ENCODE measurements around the gene NID1.
"Not testable (repeated sequence)": the region's sequence is repeated elsewhere in the genome, so short reads cannot be mapped to it uniquely, and the experiment has no call there.

Gene NID1

DNA sequence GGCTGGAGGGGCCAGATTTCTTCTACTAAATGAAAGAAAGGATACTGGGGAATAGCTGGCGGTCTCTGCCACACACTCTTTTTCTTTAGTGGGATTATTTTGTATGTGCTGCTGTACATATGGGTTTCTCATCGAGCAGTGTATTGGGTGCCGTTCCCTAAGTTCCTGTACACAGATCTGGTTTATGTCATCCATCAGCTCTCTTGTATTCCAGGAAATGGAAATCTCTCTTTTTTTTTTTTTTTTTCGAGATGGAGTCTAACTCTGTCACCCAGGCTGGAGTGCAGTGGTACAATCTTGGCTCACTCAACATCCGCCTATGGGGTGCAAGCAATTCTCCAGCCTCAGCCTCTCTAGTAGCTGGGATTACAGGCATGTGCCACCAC lies 27.0 kb upstream of the NID1 start:
- no peak for DNase-seq

DNA sequence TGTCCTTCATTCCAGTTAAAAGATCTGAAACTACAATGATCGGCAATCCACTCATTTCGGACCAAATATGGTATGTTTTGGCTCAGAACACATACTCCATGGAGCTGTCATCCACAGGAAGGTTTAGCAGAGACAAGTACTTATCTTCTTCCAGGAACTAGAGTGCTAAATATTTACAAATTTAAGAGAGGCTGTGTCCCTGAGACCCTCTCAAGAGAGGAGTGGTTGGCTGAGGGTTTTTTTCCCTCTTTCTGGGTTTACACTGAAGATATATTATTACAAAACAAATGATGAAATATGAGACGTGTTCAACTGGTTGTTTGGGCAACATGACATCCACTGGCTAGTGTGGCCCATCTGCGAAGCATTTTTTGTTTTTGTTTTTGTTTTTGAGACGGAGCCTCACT lies 25.9 kb upstream of the NID1 start:
- DNase-seq: no peak

DNA sequence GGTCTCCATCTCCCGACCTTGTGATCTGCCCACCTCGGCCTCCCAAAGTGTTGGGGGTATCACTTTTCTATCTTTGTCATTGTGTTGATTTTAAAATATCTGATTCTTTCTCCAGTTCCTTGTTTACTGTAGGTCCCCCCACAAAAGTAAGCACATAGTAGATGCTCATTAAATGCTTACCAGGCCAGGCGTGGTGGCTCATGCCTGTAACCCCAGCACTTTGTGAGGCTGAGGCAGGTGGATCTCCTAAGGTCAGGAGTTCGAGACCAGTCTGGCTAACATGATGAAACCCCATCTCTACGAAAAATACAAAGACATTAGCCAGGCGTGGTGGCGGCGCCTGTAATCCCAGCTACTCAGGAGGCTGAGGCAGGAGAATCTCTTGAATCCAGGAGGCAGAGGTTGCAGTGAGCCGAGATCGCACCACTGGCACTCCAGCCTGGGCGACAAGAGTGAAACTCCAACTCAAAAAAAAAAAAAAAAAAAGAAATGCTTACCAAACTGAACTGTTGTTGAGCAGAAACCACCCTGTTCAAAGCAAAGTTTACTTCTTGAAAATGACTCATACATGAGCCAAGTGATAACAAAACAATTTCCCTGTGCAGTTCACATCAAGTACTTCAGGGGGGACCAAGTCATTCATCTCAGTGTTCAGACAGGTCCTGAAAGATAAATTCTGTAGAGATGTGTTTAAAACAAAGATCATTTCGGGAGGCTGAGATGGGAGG lies 24.3 kb upstream of the NID1 start:
- DNase-seq: peak; percentile 35

DNA sequence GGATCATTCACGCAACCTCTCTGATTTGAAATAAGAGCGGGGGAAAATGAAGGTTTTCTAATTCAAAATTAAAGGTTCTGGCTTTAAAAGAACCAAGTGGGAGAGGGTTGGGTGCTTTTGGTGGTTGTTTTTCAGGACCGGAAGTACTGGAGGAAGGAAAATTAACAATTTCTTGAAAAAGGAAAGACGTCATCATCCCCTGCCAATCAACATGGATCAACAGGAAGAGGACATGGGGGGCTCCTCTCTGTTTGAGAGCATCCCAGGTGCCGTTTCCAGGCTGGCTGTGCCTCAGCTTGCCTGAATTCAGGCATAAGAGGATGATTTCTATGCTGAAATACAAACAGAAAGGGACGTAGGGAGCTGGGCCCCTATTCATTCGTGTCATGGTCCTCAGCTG lies 21.6 kb upstream of the NID1 start:
- DNase-seq: no peak

DNA sequence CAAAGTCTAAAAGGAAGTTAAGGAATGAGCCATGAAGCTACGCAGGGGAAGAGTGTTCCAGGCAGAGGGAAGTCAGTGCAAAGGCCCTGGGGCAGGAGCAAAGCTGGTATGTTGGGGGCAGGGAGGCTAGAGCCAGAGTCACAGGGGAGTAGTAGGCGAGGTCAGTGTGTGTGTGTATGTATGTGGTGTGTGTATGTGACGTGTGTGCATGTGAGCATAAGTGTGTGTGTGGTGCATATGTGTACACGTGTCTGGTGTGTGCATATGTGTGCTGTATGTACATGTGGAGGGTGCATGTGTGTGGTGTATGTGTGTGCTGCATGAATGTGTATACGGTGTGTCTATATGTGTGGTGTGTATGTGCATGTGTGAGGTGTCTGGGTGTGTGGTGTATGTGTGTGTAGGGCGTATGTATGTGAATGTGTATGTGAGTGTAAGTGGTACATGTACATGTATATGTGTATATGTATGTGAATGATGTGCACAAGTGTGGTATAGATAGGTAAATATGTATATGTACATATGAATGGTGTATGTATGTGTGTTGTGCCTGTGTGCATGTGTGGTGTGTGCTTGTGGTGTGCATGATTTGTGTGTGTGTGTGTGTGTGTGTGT lies 20.8 kb upstream of the NID1 start:
- DNase-seq: no peak

DNA sequence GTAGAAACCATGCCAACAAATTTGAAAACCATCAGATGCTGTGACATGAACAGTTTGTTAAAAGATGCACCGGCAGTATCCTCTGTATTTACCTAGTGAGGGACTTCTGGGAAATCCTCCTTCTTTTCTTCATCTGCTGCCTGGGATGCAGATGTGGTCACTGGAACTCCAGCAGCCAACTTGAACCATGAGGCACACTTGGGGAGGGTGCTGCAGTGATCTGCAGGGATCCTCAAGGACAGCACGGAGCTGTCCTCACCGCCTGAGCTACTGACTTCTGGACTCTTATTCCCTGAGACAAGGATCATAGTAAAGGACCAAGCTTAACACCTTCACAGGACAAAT lies 19.5 kb upstream of the NID1 start:
- no peak for DNase-seq

DNA sequence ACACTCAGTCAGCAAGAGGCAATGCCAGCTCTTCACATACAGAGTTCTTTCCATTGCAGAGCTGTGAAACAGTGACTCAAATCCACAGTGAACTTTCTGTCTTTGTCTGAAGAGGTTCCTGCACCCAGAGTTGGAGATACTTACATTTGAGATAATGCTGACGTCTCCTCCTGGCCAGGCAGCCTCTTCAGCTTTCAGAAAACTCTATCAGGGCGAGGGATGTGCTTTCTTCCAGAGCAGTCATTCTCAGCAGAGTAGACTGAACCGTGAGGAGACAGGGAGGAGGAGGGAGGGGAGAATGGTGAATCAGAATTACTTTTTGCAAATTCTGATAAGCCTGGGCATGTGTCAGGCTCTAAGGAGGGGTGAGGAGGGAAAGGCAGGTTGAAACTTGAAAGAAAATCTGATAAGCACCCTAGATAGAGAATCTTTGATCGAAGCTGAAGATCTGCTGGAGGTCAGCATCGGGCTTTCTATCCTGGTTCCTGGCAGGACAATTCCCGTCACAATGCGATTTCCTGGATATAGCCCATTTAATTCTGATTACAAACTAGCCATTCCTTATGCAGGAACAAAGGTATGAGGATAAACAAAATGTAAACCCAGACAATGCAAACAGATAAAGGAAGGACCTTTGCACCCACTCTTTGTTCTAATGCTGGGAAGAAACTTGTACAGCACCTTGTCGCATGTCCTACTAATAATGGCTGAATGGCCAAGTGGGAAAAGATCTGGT lies 18.9 kb upstream of the NID1 start:
- DNase-seq: peak; percentile 26

DNA sequence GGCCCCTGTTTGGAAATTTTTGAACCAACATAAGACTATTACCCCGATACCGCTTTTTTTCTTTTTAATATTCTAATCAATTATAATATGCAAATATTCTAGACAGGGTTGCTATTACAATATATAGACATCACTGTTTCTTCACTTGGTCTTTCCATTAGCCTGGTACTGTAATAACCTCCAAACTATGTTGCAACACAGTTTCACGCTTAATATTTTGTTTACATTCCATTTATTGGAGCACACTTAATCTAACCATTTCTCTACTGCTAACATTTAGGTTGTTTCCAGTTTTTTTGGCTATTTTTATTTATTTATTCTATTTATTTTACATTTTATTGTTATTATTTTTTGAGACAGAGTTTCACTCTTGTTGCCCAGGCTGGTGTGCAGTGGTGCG lies 17.6 kb upstream of the NID1 start:
- DNase-seq: no peak

DNA sequence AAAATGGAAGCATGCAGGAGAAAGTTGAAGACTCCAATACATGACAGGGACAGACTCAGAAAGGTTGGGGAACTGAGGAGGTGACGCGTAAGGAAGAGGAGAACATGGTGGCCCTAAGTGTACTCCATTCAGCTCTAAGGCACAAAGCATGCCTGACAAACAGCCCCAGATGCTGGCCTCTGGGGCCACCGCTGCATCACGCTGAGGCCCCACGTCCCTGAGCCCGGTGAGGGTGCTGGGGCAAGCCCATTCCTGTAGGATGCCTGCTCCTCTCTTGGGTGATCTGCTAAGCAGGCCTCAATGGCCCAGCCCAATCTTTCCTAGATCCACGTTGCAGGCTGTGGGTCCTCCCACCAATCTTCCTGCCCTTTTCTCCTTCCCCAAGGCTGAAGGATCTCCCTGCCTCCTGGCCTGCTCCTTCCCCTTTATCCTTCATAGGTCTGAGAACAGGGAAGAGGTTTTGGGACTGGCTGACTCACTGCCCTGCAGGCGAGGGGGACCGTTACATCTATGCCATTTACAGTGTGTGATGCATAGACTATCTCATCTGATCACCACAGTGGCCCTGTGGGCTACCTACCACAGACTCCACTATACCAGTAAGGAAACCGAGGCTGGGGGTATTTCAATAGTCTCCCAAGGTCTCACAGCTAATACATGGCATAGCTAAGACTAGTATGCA lies 16.8 kb upstream of the NID1 start:
- no peak for DNase-seq

DNA sequence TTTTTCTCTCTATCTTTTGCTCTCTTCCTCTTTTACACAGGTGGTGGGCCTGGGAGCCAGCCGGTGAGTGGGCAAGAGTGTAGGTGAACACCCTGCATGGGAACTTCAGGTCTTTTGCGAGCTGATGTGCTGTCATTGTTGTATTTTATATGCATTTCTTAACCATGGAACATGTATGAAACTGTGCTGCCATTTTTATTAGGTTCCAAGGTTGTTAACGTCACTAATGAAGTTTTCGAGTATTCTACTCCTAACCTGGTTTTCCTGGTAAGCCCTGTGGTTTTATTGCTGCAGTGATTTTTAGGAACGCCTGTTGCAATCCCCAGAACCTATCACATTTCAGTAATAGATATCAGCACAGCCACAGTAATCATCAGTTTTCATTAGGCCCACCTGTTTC lies 14.8 kb upstream of the NID1 start:
- DNase-seq: no peak

DNA sequence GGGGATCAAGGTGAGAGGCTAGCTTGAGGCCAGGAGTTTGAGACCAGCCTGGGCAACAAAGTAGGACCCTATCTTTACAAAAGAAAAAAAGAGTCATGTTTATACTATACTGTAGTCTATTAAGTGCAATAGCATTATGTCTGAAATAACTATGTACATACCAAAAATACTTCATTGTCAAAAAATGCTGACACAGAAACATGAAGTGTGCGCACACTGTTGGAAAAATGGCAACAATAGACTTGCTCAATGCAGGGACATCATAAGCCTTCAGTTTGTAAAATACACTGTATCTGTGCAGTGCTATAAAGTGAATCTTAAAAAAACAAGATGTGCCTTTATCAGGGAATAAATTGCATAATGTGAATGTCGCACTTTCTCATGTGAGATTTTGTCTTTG lies 14.1 kb upstream of the NID1 start:
- DNase-seq: no peak

DNA sequence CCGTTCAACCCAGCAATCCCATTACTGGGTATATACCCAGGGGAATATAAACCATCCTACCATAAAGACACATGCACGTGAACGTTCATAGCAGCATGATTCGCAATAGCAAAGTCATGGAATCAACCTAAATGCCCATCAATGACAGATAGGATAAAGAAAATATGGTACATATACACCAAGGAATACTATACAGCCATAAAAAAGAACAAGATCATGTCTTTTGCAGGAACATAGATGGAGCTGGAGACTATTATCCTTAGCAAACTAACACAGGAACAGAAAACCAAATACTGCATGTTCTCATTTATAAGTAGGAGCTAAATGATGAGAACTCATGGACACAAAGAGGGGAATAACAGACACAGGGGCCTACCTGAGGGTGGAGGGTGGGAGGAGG lies 13.2 kb upstream of the NID1 start:
- DNase-seq: not testable (repeated sequence)

DNA sequence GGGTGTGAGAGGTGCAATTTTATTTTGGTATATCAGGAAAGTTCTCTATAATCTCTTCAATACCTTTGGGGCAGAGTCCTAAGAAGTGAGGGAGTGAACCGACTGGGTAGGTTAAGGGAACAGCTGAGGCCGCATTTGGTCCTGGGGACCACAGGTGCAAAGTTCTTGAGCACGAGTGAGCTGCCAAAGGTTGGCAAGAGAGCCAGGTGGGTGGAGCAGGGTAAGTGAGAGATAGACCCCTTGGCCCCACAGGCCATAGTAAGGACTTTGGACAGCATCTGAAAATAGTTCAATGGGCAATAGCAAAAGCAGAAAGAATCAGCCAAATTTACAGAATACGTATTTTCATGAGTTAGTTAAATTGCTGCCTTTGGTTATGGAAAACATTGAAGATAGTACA lies 11.0 kb upstream of the NID1 start:
- DNase-seq: no peak

DNA sequence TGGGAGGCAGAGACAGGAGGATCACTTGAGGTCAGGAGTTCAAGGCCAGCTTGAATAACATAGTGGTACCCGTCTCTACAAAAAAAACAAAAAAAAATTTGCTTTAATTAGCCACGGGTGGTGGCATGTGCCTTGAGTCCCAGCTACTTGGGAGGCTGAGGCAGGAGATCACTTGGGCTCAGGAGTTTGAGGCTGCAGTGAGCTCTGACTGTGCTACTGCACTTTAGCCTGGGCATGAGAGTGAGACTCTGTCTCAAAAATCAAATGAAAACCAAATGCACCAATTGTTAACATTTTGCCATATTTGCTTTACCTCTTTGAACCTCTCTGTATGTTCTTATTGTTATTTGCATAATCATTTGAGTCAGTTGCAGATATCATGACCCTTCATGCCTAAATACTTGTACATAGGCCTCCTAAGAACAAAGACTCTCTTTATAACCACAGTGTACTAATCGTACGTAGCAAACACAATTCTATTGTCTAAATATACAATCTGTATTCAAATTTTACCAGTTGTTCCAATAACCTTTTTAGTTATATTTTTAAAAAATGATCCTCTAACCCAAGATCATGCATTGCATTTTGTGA lies 8.5 kb upstream of the NID1 start:
- no peak for DNase-seq

DNA sequence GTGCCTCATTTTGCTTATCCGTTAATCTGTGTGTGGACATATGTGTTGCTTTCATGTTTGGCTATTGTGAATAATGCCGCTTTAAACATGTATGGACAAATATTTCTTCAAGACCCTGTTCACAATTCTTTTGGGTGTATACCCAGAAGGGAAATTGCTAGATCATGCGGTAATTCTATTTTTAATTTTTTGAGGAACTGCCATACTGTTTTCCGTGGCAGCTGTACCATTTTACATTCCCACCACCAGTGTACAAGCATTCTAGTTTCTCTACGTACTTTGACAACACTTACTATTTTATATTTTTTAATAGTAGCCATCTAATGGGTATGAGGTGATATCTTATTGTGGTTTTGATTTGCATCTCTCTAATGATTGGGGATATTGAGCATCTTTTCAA lies 7.1 kb upstream of the NID1 start:
- no peak for DNase-seq

DNA sequence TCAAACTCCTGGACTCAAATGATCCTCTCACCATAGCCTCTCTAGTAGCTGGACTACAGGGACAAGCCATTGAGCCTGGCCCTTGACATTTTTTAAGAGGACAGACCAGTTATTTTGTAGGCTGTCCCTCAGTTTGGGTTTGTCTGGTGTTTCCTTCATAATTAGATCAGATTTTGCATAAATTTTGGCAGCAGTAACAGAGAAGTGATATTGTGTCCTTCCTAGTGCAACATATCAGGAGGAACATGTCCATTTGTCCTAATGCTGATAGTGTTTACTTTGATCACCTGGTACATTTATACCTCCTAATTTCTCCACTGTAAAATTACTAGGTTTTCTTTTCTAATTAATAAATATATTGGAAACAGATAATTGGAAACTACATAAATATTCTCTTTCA lies 5.9 kb upstream of the NID1 start:
- no peak for DNase-seq

DNA sequence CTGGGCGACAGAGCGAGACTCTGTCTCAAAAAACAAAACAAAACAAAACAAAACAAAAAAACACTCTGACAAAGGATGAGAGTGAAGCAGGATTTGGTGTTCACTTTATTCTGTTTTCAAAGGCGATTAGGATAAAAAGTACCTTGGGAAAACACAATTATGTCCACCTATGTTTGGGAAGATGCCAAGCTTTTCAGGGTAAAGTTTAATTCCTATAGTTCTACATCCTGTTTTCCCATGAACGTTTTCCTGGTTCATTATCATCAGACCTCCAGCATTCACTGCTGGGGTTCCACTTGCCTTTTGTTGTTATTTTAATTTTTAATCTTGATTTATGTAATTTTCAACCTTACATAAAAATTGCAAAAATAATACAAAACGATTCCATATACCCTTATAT lies 4.9 kb upstream of the NID1 start:
- DNase-seq: no peak

DNA sequence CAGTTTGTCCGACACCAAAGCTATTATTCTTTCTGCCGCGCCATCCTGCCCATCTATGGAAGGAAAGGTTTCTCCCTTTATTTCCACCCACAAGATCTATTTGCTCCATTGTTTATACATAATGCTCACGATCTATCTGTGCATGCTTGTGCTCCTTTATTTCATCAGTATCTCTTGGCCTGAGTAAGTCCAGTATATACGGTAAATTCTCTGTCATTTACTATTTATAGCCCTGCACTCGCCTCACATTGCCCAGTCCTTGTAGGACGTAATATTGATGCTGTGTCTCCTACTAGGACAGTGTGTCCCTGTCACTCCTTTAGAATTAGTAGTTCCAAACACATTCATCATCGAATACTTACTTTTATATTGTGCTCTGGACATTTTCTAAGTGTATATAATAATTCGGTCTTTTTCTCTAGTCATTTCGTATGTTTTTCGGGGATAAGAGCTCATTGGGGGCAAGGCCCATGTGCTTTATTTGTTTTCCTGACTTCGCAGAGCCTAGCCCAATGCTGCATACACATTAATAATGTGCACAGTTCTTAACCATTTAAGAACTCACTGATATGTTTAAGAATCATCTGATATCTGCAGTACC lies 3.1 kb upstream of the NID1 start:
- no peak for DNase-seq

DNA sequence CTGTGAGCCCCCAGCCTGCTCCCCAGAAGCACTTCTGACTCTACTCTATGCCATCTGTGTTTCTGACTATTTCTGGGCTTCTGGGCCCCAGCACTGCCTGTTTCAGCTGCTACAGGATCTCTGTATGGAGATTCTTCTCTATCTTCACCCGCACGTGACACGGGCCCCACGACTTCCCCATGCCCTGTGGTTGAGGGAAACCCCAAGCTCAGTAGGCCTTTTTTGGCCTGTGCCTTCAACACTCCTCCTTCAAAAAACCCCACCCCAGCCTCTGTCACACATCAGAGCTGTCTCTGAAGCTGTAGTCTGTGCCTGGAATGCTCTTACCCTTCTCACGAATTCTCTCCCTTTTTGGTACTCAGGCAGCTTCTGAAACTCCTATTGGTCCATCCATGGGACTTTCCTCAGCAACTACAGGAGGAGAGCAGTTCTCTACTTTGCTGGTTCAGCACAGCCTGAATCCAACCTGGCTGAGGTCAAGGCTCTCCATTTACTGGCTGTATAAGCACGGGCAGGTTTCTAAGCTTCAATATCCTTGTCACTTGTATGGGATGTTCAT lies 2.0 kb upstream of the NID1 start:
- peak; percentile 50 for DNase-seq

DNA sequence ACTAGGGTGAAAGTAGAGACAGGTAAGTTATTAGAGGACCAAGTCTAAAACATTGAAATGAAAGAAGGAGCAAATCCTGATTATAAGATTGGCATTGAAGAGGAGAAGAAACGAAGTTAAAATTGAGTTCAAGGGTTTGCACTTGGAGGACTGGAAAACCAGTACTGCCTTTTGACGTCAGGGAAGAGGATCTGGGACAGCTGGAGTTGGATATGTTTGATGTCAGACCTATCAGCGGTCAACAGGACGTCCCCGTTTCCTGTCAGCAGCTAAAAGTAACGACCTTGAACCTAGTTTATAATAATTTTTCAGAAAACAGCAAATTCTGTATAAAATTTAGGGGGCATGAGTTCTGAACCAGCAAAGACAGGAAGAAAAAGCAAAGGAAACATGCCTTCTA lies 1.2 kb upstream of the NID1 start:
- no peak for DNase-seq

DNA sequence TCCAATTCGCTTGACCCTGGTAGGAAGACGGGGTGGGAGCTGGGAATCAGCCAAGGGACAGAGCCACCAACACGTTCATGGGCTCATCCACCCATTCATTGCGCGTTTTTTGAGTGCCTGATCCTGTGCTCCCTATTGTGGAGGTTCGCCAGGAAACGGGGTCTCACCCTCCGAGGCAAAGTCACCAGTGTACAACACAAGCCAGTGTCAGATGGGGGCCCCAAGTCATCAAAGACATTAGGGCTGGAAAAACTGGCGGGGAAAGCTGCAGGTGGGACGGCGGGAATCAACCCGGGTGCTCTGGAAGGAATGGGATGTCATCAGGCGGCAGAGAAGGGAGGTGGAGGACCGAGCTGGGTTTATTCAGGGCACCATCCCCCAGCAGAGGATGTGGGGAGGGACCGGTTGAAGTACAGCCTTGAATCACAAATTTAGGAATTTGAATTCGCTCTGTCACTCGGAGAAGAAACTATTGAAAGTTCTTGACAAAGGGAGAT lies 667 bp upstream of the NID1 start:
- DNase-seq: no peak

DNA sequence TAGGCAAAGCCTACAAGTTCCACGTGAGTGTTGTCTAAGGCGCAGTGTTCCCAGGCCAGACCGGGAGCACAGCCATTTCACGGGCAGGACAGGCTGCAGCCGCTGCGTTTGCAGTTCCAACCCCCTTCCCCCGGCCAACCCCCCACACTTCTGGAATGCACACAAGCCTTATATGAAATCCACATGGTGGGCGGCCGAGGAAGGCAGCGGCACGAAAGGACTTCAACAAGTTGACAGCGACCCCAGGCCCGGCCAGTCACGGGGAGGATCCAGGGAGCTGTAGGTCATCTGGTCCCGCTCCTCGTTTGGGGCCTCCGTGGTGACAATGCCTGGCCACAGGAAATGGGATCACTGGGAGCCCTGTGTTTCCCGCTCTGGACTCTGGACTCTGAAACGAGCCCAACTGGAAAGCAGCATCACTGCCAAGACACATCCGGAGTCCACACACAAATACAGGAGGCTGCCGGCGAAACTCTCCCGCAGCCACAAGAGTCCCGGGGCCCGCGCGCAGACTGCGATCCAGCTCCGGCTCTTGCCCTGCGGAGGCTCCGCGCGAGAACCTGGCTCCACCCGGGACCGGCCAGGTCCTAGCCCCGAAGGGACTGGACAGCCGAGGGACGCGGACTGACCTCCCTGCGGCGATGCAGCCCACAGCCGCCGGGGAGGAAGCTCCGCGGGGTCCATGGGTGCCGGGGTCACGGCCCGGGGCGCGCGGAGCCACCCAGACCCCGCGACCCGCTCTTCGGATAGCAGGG lies 794 bp downstream of the NID1 start:
- no peak for DNase-seq

All from RPMI8226 (cell line).